Prostate gland (tissue), 2 donors: ENCODE data around the gene ABCB1. TPM values are rescaled to one million over a fixed set of nuclear protein-coding genes. Genes with fewer than 3 reads are reported as not detected.

Experiments used
- DNase-seq: peaks from one replicate; pipeline ENCODE4 v3.0.0-alpha.2; 2019; ENCODE audit warnings: low spot score
- H3K27ac ChIP-seq, 2 donors: fragments of 200-600 bp; sonication (generic); 2 replicates each; pipeline ENCODE4 v1.5.1; 2017 to 2019
- H3K27me3 ChIP-seq: fragments of 200-600 bp; sonication (generic); replicated peaks from 2 replicates; pipeline ENCODE4 v1.5.1; 2019; ENCODE audit not compliant: insufficient read depth
- H3K36me3 ChIP-seq, 2 donors: fragments of 200-600 bp; sonication (generic); 1 replicate in 1 of 2; 2 replicates in 1 of 2; pipeline versions ENCODE4 v1.5.1 to v1.8.1; 2017 to 2019
- H3K4me1 ChIP-seq: fragments of 200-600 bp; sonication (generic); replicated peaks from 2 replicates; pipeline ENCODE4 v1.5.1; 2019
- H3K4me3 ChIP-seq, 2 donors: fragments of 200-600 bp; sonication (generic); 2 replicates each; pipeline ENCODE4 v1.5.1; 2017 to 2019
- H3K9me3 ChIP-seq: fragments of 200-600 bp; sonication (generic); 2 replicates; pipeline ENCODE4 v1.5.1; 2017
- POLR2A ChIP-seq: fragments of 450-650 bp; IDR thresholded peaks from one replicate; pipeline ENCODE4 v1.6.1; 2016; ENCODE audit warnings: antibody characterized with exemption, mild to moderate bottlenecking
- POLR2AphosphoS5 ChIP-seq: sonication (generic); formaldehyde crosslinking; IDR thresholded peaks from one replicate; pipeline ENCODE4 v1.6.1; 2017; ENCODE audit warnings: antibody characterized with exemption
- WGBS: methylation state at CpG from one replicate; pipeline ENCODE4 v1.1.5; 2018; 5-methylcytosine and 5-hydroxymethylcytosine counted together
- intact Hi-C: fragments of 100-400 bp; cut with DNase I; formaldehyde crosslinking; loops from one replicate; pipeline ENCODE4 v1.14.2; 2022
- total RNA-seq, 2 donors: library from RNA; depleted of rRNA; stranded (reverse); fragments of >200 nt; gene quantifications; one replicate each; pipeline ENCODE4 v1.1.0, GENCODE V29; 2016
- TF ChIP-seq, protein P1 (sequence below), 4 experiments: fragments of 200-600 bp in 2 of 4; fragments of 450-650 bp in 2 of 4; sonication (generic) in 2 of 4; IDR thresholded peaks; 1 replicate in 3 of 4; 2 replicates in 1 of 4; pipeline ENCODE4 v1.5.1; 2016 to 2019; ENCODE audit warnings: antibody characterized with exemption in 4 of 4, mild to moderate bottlenecking in 2 of 4, moderate library complexity in 2 of 4

ABCB1 gene
- total RNA-seq, 2 donors from 2014 or later, result 9.2 to 10.2 TPM

DNA sequence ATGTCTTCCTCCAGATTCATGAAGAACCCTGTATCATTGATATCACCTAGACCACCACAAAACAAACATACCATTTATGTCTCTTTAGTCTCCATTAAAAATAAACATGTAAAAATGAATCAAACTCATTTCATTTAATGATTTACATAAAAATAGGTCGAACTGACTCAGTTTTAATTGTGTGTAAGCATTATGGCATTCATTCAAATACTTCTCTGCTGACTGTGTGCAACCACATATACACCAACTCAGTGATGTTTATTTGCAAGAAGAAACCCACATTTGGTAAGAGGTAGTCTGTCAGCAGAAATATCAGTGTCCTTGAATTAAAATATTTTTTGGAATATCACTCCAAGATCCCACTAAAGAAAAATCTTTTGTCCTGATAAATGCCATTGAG lies 30.5 kb downstream of the ABCB1 start:
- no peak for DNase-seq
- H3K27ac ChIP-seq, result no peak overlapping the region
- TF ChIP-seq, protein P1, sequence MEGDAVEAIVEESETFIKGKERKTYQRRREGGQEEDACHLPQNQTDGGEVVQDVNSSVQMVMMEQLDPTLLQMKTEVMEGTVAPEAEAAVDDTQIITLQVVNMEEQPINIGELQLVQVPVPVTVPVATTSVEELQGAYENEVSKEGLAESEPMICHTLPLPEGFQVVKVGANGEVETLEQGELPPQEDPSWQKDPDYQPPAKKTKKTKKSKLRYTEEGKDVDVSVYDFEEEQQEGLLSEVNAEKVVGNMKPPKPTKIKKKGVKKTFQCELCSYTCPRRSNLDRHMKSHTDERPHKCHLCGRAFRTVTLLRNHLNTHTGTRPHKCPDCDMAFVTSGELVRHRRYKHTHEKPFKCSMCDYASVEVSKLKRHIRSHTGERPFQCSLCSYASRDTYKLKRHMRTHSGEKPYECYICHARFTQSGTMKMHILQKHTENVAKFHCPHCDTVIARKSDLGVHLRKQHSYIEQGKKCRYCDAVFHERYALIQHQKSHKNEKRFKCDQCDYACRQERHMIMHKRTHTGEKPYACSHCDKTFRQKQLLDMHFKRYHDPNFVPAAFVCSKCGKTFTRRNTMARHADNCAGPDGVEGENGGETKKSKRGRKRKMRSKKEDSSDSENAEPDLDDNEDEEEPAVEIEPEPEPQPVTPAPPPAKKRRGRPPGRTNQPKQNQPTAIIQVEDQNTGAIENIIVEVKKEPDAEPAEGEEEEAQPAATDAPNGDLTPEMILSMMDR (IDR thresholded peaks at IDR 0.05), result no peak
- TF ChIP-seq POLR2A (no peak), POLR2AphosphoS5 (no peak)
- no peak overlapping the region for H3K4me3 ChIP-seq
- H3K36me3 ChIP-seq, result no peaks in the 10 kb centered on the region
- no peaks in the 10 kb centered on the region for H3K27me3 ChIP-seq
- H3K4me1 ChIP-seq, result no peaks in the 10 kb centered on the region
- intact Hi-C loops, result no loop called here
- WGBS, result 35% methylated on average over 1 of the region's 1 CpG
- H3K9me3 ChIP-seq, result no peaks in the 10 kb centered on the region

- WGBS, result 94% methylated on average over 1 of the region's 1 CpG
- H3K4me3 ChIP-seq, result no peak overlapping the region
- TF ChIP-seq, protein P1 (IDR thresholded peaks at IDR 0.05), result no peak
- TF ChIP-seq POLR2AphosphoS5 (no peak), POLR2A (no peak)
- no peaks in the 10 kb centered on the region for H3K27me3 ChIP-seq
- H3K36me3 ChIP-seq, result no peaks in the 10 kb centered on the region
- no peak overlapping the region for H3K27ac ChIP-seq
- intact Hi-C loops, result no loop called here
- no peaks in the 10 kb centered on the region for H3K4me1 ChIP-seq
- no peaks in the 10 kb centered on the region for H3K9me3 ChIP-seq
- DNase-seq, result no peak
Measured at GRCh38 chr7:87567052-87567451, 33.6 kb downstream of the ABCB1 start.

- no peaks in the 10 kb centered on the region for H3K36me3 ChIP-seq
- no peaks in the 10 kb centered on the region for H3K27me3 ChIP-seq
- DNase-seq, result no peak
- H3K9me3 ChIP-seq, result no peaks in the 10 kb centered on the region
- no peak for TF ChIP-seq POLR2AphosphoS5
- TF ChIP-seq, protein P1 (IDR thresholded peaks at IDR 0.05), result no peak
- no peak for TF ChIP-seq POLR2A
- H3K27ac ChIP-seq, result no peak overlapping the region
- no peak overlapping the region for H3K4me3 ChIP-seq
- intact Hi-C loops, result no loop called here
- H3K4me1 ChIP-seq, result no peaks in the 10 kb centered on the region
- 92% methylated on average over 6 of the region's 6 CpGs for WGBS
Measured at GRCh38 chr7:87566311-87566900, 34.3 kb downstream of the ABCB1 start.

DNA sequence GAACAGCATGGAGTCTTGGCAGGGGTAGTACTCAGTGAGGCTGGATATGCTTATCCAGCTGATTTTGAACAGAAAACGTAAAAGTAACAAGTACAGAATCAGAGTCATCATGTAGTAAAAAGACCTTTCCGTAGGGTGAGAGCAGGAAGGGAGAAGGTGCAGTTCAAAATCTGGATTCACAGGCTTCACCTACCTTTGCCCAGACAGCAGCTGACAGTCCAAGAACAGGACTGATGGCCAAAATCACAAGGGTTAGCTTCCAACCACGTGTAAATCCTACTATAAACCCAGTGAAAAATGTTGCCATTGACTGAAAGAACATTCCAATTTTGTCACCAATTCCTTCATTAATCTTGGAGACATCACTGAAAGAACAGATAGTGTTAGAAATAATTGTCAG lies 34.8 kb downstream of the ABCB1 start:
- 61% methylated on average over 3 of the region's 3 CpGs for WGBS
- intact Hi-C loops, result no loop called here
- no peak overlapping the region for H3K4me3 ChIP-seq
- no peak overlapping the region for H3K27ac ChIP-seq
- H3K36me3 ChIP-seq, result no peaks in the 10 kb centered on the region
- H3K27me3 ChIP-seq, result no peaks in the 10 kb centered on the region
- no peak for DNase-seq
- H3K4me1 ChIP-seq, result no peaks in the 10 kb centered on the region
- H3K9me3 ChIP-seq, result no peaks in the 10 kb centered on the region
- TF ChIP-seq POLR2A (no peak), POLR2AphosphoS5 (no peak)
- TF ChIP-seq, protein P1 (IDR thresholded peaks at IDR 0.05), result no peak

DNA sequence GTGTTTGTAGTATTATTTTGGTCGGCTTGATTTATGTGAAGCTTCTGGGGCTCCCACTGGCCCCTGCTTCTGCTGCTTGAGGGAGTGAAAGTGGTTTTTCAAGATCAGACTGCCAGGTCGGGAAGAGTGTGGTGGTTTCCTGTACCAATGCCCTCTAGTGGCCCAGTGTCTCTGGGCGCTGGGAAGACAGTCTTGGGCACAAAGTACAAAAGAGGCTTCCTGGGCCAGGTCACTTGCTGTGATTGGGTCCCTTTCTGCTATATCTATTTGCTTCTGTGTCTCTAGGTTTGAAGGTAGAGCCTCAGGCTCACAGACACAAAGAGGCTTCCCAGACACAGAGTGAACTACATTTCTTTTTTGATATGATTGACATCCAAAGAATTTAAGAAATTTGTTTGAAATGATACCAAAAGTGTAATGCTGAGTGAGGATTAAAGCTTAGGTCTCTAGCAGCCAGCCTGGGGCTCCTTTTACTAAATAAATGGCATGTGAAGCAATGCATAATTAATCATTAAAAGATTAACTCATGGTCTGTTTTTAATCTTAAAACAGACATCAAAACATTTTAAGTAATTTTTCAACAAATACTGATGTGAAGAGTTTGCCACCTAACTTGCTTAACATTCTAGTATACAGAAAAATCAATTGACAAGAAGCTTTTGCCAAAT lies 36.3 kb downstream of the ABCB1 start:
- Histone ChIP-seq H3K27me3 (no peaks in the 10 kb centered on the region), H3K9me3 (no peaks in the 10 kb centered on the region), H3K4me1 (no peaks in the 10 kb centered on the region), H3K4me3 (no peak overlapping the region), H3K27ac (no peak overlapping the region), H3K36me3 (no peaks in the 10 kb centered on the region)
- TF ChIP-seq POLR2A, result no peak
- TF ChIP-seq POLR2AphosphoS5, result no peak
- TF ChIP-seq, protein P1 (IDR thresholded peaks at IDR 0.05), result no peak
- intact Hi-C loops, result no loop called here
- DNase-seq, result no peak
- WGBS, result 24% methylated on average over 3 of the region's 3 CpGs
